Breast epithelium (tissue), 3 donors: ENCODE data around the gene SLC9A4.

Experiments used
- CTCF ChIP-seq, 3 donors: fragments of 450-650 bp; IDR thresholded peaks; one replicate each; pipeline ENCODE4 v1.5.1; 2016 to 2017; ENCODE audit warnings: antibody characterized with exemption in 3 of 3, mild to moderate bottlenecking in 3 of 3, moderate library complexity in 3 of 3
- POLR2AphosphoS5 ChIP-seq, 3 donors: sonication (generic); formaldehyde crosslinking; IDR thresholded peaks; one replicate each; pipeline ENCODE4 v1.6.1; 2017; ENCODE audit warnings: antibody characterized with exemption in 3 of 3

- TF ChIP-seq CTCF (IDR thresholded peaks at IDR 0.05) (no peak), POLR2AphosphoS5 (IDR thresholded peaks at IDR 0.05) (no peak)
These were observed 47.4 kb upstream of the SLC9A4 start for GRCh38 chr2:102425441-102426132.
